HEK293T (cell line): Measurements from ENCODE around the gene MB.

Source experiments
- CTCF ChIA-PET: fragments of 350-600 bp; formaldehyde crosslinking; extraction: SDS; loops from one replicate; lab custom pipeline; 2021; ENCODE audit warnings: antibody characterized with exemption, inconsistent platforms; lab: Yijun Ruan, JAX
- POLR2A ChIA-PET: fragments of 350-600 bp; formaldehyde crosslinking; extraction: SDS; loops from one replicate; lab custom pipeline; 2020; ENCODE audit warnings: antibody characterized with exemption, inconsistent platforms; lab: Yijun Ruan, JAX
- DNase-seq: peaks from one replicate; pipeline ENCODE4 v3.0.0; 2012; ENCODE audit warnings: mixed read lengths; ENCODE audit errors: extremely low spot score
- ARNT ChIP-seq: fragments of 450-650 bp; IDR thresholded peaks from 2 replicates; pipeline ENCODE4 v1.6.1; 2017; ENCODE audit warnings: mild to moderate bottlenecking
- BHLHE40 ChIP-seq: fragments of 450-650 bp; IDR thresholded peaks from 2 replicates; pipeline ENCODE4 v1.6.1; 2016; ENCODE audit warnings: mild to moderate bottlenecking, moderate library complexity, borderline replicate concordance
- CTBP1 ChIP-seq: fragments of 450-650 bp; IDR thresholded peaks from 2 replicates; pipeline ENCODE4 v1.6.1; 2016; ENCODE audit warnings: borderline replicate concordance
- ELF4 ChIP-seq: fragments of 450-650 bp; IDR thresholded peaks from 2 replicates; pipeline ENCODE4 v1.6.1; 2017; ENCODE audit warnings: antibody characterized with exemption
- FOXA1 ChIP-seq: fragments of 450-650 bp; IDR thresholded peaks from 2 replicates; pipeline ENCODE4 v1.6.1; 2016; ENCODE audit warnings: mild to moderate bottlenecking
- FOXK2 ChIP-seq: fragments of 450-650 bp; IDR thresholded peaks from 2 replicates; pipeline ENCODE4 v1.6.1; 2016; ENCODE audit warnings: mild to moderate bottlenecking
- FOXM1 ChIP-seq: fragments of 450-650 bp; IDR thresholded peaks from 2 replicates; pipeline ENCODE4 v1.6.1; 2017; ENCODE audit warnings: mild to moderate bottlenecking, borderline replicate concordance
- HDGF ChIP-seq: fragments of 450-650 bp; IDR thresholded peaks from 2 replicates; pipeline ENCODE4 v1.6.1; 2017; ENCODE audit warnings: antibody characterized with exemption, borderline replicate concordance
- L3MBTL2 ChIP-seq: fragments of 450-650 bp; conservative IDR thresholded peaks from 2 replicates; pipeline ENCODE4 v1.6.1; 2016; ENCODE audit warnings: mild to moderate bottlenecking
- LEF1 ChIP-seq: fragments of 450-650 bp; IDR thresholded peaks from 2 replicates; pipeline ENCODE4 v1.6.1; 2017; ENCODE audit warnings: mild to moderate bottlenecking, borderline replicate concordance
- NFRKB ChIP-seq: fragments of 450-650 bp; IDR thresholded peaks from 2 replicates; pipeline ENCODE4 v1.6.1; 2016; ENCODE audit warnings: mild to moderate bottlenecking, moderate library complexity
- SP1 ChIP-seq: fragments of 450-650 bp; IDR thresholded peaks from 2 replicates; pipeline ENCODE4 v1.6.1; 2017
- SUZ12 ChIP-seq: fragments of 450-650 bp; IDR thresholded peaks from 2 replicates; pipeline ENCODE4 v1.6.1; 2016; ENCODE audit warnings: mild to moderate bottlenecking
- TARDBP ChIP-seq: fragments of 450-650 bp; IDR thresholded peaks from 2 replicates; pipeline ENCODE4 v1.6.1; 2016
- ZNF384 ChIP-seq: fragments of 450-650 bp; IDR thresholded peaks from 2 replicates; pipeline ENCODE4 v1.6.1; 2016
- TF ChIP-seq, protein P1 (sequence below): fragments of 450-650 bp; IDR thresholded peaks from 2 replicates; pipeline ENCODE4 v1.6.1; 2016

Gene MB

GRCh38 chr22:35601743-35602615 is 15.2 kb downstream of the MB start:
- ChIA-PET POLR2A (no interaction called here), CTCF (no interaction called here)
- no peak for TF ChIP-seq ARNT
- DNase-seq = no peak

- TF ChIP-seq FOXA1 (no peak), ARNT (no peak), FOXM1 (no peak), ZNF384 (no peak), HDGF (no peak), SP1 (no peak), ELF4 (no peak), FOXK2 (no peak)
- TF ChIP-seq, protein P1, sequence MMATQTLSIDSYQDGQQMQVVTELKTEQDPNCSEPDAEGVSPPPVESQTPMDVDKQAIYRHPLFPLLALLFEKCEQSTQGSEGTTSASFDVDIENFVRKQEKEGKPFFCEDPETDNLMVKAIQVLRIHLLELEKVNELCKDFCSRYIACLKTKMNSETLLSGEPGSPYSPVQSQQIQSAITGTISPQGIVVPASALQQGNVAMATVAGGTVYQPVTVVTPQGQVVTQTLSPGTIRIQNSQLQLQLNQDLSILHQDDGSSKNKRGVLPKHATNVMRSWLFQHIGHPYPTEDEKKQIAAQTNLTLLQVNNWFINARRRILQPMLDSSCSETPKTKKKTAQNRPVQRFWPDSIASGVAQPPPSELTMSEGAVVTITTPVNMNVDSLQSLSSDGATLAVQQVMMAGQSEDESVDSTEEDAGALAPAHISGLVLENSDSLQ = no peak
- POLR2A ChIA-PET = no interaction called here
- DNase-seq = no peak
- CTCF ChIA-PET = no interaction called here
These were observed 16.0 kb downstream of the MB start for GRCh38 chr22:35601013-35601580.

GRCh38 chr22:35600476-35600875 is 16.7 kb downstream of the MB start:
- no peak for DNase-seq
- ChIA-PET CTCF (no interaction called here), POLR2A (no interaction called here)
- TF ChIP-seq CTBP1 = no peak
- no peak for TF ChIP-seq LEF1
- TF ChIP-seq HDGF = no peak
- TF ChIP-seq TARDBP = no peak
- no peak for TF ChIP-seq BHLHE40
- TF ChIP-seq FOXM1 = no peak
- TF ChIP-seq FOXA1 = no peak
- no peak for TF ChIP-seq SUZ12
- no peak for TF ChIP-seq NFRKB
- TF ChIP-seq L3MBTL2 = no peak
- no peak for TF ChIP-seq SP1
- TF ChIP-seq ARNT = no peak
- TF ChIP-seq FOXK2 = no peak
- no peak for TF ChIP-seq ELF4
- TF ChIP-seq, protein P1 = no peak
- TF ChIP-seq ZNF384 = no peak

DNA sequence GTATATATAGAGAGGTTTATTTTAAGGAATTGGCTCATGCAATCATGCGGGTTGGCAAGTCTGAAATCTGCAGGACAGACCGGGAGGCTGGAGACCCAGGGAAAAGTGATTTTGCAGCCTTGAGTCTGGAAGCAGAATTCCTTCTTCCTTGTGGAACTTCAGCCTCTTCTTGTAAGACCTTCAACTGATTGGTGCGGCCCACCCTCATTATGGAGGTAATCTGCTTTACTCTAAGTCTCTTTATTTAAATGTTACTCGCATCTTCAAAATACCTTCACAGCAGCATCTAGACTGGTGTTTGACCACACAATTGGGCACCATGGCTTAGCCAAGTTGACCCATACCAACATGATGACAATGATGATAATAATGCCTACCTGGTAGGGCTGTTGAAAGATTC is 17.8 kb downstream of the MB start:
- DNase-seq = no peak
- ChIA-PET CTCF (no interaction called here), POLR2A (no interaction called here)
- no peak for TF ChIP-seq HDGF
- TF ChIP-seq BHLHE40 = no peak
- TF ChIP-seq TARDBP = no peak
- TF ChIP-seq LEF1 = no peak
- no peak for TF ChIP-seq L3MBTL2
- TF ChIP-seq ZNF384 = no peak
- no peak for TF ChIP-seq ARNT
- no peak for TF ChIP-seq FOXA1
- no peak for TF ChIP-seq FOXK2
- TF ChIP-seq NFRKB = no peak
- TF ChIP-seq ELF4 = no peak
- no peak for TF ChIP-seq CTBP1
- no peak for TF ChIP-seq SP1
- TF ChIP-seq FOXM1 = no peak
- no peak for TF ChIP-seq SUZ12

DNA sequence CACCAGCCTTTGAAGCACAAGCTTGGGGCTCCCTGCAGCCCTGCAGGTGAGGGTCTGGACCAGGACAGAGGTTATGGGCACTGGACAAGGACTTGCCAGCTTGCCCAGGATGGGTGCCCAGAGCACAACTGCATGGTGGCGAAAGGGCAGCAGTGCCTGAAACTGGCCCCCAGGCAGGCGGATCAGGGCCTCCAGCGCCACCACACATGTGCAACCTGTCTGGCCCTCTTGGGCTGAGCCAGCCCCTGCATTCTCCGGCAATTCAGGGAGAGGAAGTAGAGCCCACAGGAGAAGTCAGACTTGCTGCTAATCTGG is 18.8 kb downstream of the MB start:
- POLR2A ChIA-PET = no interaction called here
- no peak for DNase-seq
- CTCF ChIA-PET = no interaction called here
- no peak for TF ChIP-seq NFRKB
- TF ChIP-seq CTBP1 = no peak
- no peak for TF ChIP-seq FOXK2
- no peak for TF ChIP-seq HDGF
- TF ChIP-seq ARNT = no peak
- TF ChIP-seq SP1 = no peak
- TF ChIP-seq BHLHE40 = no peak
- TF ChIP-seq LEF1 = no peak

DNA sequence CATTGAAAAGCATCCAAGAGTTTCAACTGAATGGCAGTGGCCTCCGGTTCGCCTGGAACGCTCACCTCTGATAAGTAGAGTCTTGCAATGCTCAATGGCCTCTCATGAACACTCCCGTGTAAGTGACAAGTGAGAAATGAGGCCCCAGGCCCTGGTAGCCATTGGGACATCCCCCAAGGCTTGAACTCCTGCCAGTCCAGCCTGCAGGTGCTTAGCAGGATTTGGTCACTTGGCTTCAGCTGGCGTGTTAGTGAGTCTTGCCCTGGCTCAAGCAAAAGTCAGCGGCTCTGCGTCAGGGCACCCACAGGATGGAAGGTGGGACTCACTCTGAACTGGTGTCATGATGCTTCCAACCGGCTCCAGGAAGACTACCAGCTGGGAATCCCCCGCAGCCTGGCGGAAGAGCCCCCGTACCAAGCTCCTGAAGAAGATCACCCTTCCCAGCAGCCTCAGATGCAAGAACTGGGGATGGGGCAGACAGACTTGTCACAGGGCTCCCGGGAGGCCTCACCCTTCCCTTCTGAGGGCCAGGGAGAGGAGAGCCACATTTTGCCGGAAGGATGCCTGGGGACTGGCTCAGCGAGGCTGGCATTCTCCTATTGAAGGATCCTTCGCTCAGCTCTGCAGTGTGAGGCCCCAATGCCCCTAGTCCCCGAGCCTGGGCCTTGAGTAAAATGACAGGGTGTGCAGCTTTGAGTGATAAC is 19.3 kb downstream of the MB start:
- ChIA-PET CTCF (no interaction called here), POLR2A (no interaction called here)
- no peak for TF ChIP-seq SP1
- no peak for TF ChIP-seq FOXA1
- no peak for TF ChIP-seq FOXK2
- no peak for TF ChIP-seq SUZ12
- TF ChIP-seq LEF1 = no peak
- TF ChIP-seq HDGF = no peak
- TF ChIP-seq NFRKB = no peak
- TF ChIP-seq ARNT = no peak
- TF ChIP-seq ZNF384 = no peak
- TF ChIP-seq TARDBP = no peak
- TF ChIP-seq FOXM1 = no peak
- TF ChIP-seq CTBP1 = no peak
- TF ChIP-seq ELF4 = no peak
- no peak for TF ChIP-seq L3MBTL2
- TF ChIP-seq, protein P1 = no peak
- no peak for TF ChIP-seq BHLHE40
- DNase-seq = no peak
